GM19328 (cell line): ENCODE results near the gene GAD2.
A peak's percentile ranks its signal among the peaks of the same experiment; 100 is the strongest.
"Not testable (repeated sequence)": the region's sequence is repeated elsewhere in the genome, so short reads cannot be mapped to it uniquely, and the experiment has no call there.

Experiments used
- ATAC-seq: cut with Tn5 transposase; IDR thresholded peaks from one replicate; pipeline ENCODE4 v1.9.1; 2021; ENCODE audit warnings: mild to moderate bottlenecking, moderate library complexity; ENCODE audit not compliant: unreplicated experiment

Gene GAD2

GRCh38 chr10:26314265-26315013 lies 97.9 kb downstream of the GAD2 start:
- no peak for ATAC-seq

GRCh38 chr10:26318672-26319071 lies 102.1 kb downstream of the GAD2 start:
- ATAC-seq = no peak

- no peak for ATAC-seq
Measured at GRCh38 chr10:26323219-26323618, 106.6 kb downstream of the GAD2 start.

GRCh38 chr10:26326851-26327250 lies 110.3 kb downstream of the GAD2 start:
- no peak for ATAC-seq

GRCh38 chr10:26327811-26328210 lies 111.2 kb downstream of the GAD2 start:
- no peak for ATAC-seq

GRCh38 chr10:26331371-26331770 lies 114.8 kb downstream of the GAD2 start:
- no peak for ATAC-seq

GRCh38 chr10:26334232-26334931 lies 117.8 kb downstream of the GAD2 start:
- ATAC-seq = no peak

GRCh38 chr10:26334932-26335573 lies 118.5 kb downstream of the GAD2 start:
- peak; percentile 86 for ATAC-seq

GRCh38 chr10:26335574-26336093 lies 119.1 kb downstream of the GAD2 start:
- no peak for ATAC-seq

GRCh38 chr10:26336979-26337378 lies 120.4 kb downstream of the GAD2 start:
- ATAC-seq = no peak

GRCh38 chr10:26341701-26342100 lies 125.1 kb downstream of the GAD2 start:
- no peak for ATAC-seq

GRCh38 chr10:26348821-26349417 lies 132.3 kb downstream of the GAD2 start:
- not testable (repeated sequence) for ATAC-seq
